Nucleus accumbens (tissue), 56 donors: ENCODE measurements around the gene WDPCP.
A peak's percentile ranks its signal among the peaks of the same experiment; 100 is the strongest.
"Not testable (repeated sequence)": the region's sequence is repeated elsewhere in the genome, so short reads cannot be mapped to it uniquely, and the experiment has no call there.

Source experiments
- DNase-seq, 56 donors: peaks; one replicate each; lab custom pipeline; 2025; lab: John Stamatoyannopoulos, UW

The WDPCP gene

GRCh38 chr2:63588385-63589147 is at the start of gene WDPCP, which contains the start of gene MDH1:
TSS of gene WDPCP (minus strand) at chr2:63588477. CDS start at chr2:63588271, 206 bp downstream.
TSS of gene MDH1 (plus strand) at chr2:63588963. CDS start at chr2:63589044, 81 bp downstream.
- peak; percentile 73 to 100 (median 95) for DNase-seq

- DNase-seq, result no peak
These were observed 44.1 kb upstream of the WDPCP start for GRCh38 chr2:63632382-63632781.

- no peak for DNase-seq
These were observed 43.2 kb upstream of the WDPCP start for GRCh38 chr2:63631501-63631900.

- no peak for DNase-seq
These were observed 40.2 kb upstream of the WDPCP start for GRCh38 chr2:63628403-63628942.

- no peak for DNase-seq
These were observed 39.6 kb upstream of the WDPCP start for GRCh38 chr2:63627866-63628265.

GRCh38 chr2:63623763-63624162 is 35.5 kb upstream of the WDPCP start:
- DNase-seq, result not testable (repeated sequence)

- DNase-seq, result no peak
These were observed 34.5 kb upstream of the WDPCP start for GRCh38 chr2:63622751-63623150.

- no peak for DNase-seq
These were observed 31.1 kb upstream of the WDPCP start for GRCh38 chr2:63619328-63619727.

- no peak for DNase-seq
These were observed 29.1 kb upstream of the WDPCP start for GRCh38 chr2:63617366-63617765.

GRCh38 chr2:63614983-63615945 is 27.0 kb upstream of the WDPCP start:
- no peak for DNase-seq

- no peak for DNase-seq
These were observed 26.2 kb upstream of the WDPCP start for GRCh38 chr2:63614448-63614968.

GRCh38 chr2:63613391-63613901 is 25.2 kb upstream of the WDPCP start:
- DNase-seq, result no peak

- no peak for DNase-seq
These were observed 22.2 kb upstream of the WDPCP start for GRCh38 chr2:63610525-63610924.

GRCh38 chr2:63608865-63609264 is 20.6 kb upstream of the WDPCP start:
- not testable (repeated sequence) for DNase-seq

GRCh38 chr2:63604666-63605065 is 16.4 kb upstream of the WDPCP start:
- DNase-seq, result no peak

- no peak for DNase-seq
These were observed 12.7 kb upstream of the WDPCP start for GRCh38 chr2:63600881-63601460.

- DNase-seq, result no peak
These were observed 10.7 kb upstream of the WDPCP start for GRCh38 chr2:63598981-63599380.

GRCh38 chr2:63596401-63596883 is 8.2 kb upstream of the WDPCP start:
- no peak for DNase-seq

- no peak for DNase-seq
These were observed 6.4 kb upstream of the WDPCP start for GRCh38 chr2:63594660-63595059.

GRCh38 chr2:63591566-63592175 is 3.4 kb upstream of the WDPCP start:
- no peak for DNase-seq
